NCI-H446 treated with DMSO at 0.1 percent for 48 hours (cell line): ENCODE results near the gene ZNF668.

Experiments used
- DNase-seq: peaks from one replicate; lab custom pipeline; 2025; lab: John Stamatoyannopoulos, UW

Gene ZNF668

GRCh38 chr16:31073970-31074813, at the start of gene ZNF668, which contains the start of gene ZNF646:
Gene ZNF668, minus strand, starts transcription at chr16:31074240. Its CDS starts 9,781 bp downstream, at chr16:31064459.
Gene ZNF646, plus strand, starts transcription at chr16:31074422. Its CDS starts 1,903 bp downstream, at chr16:31076325.
- peak; percentile 99 for DNase-seq

GRCh38 chr16:31120129-31120528, 46.1 kb upstream of the ZNF668 start:
- DNase-seq, result no peak

GRCh38 chr16:31118223-31119155, 44.4 kb upstream of the ZNF668 start:
- DNase-seq, result no peak

- DNase-seq, result peak; percentile 95
Measured at GRCh38 chr16:31117384-31118222, 43.6 kb upstream of the ZNF668 start, which contains the start of gene KAT8. Gene KAT8, plus strand, starts transcription at chr16:31117664. Its CDS starts 18 bp downstream, at chr16:31117682.

- no peak for DNase-seq
Measured at GRCh38 chr16:31114468-31114867, 40.4 kb upstream of the ZNF668 start.

- no peak for DNase-seq
Measured at GRCh38 chr16:31113121-31114120, 39.4 kb upstream of the ZNF668 start.

GRCh38 chr16:31112711-31113110, 38.7 kb upstream of the ZNF668 start:
- DNase-seq, result no peak

- no peak for DNase-seq
Measured at GRCh38 chr16:31111881-31112466, 37.9 kb upstream of the ZNF668 start.

GRCh38 chr16:31110106-31111034, 36.3 kb upstream of the ZNF668 start:
- DNase-seq, result no peak

- no peak for DNase-seq
Measured at GRCh38 chr16:31109622-31110021, 35.6 kb upstream of the ZNF668 start.

GRCh38 chr16:31108794-31109558, 34.9 kb upstream of the ZNF668 start:
- DNase-seq, result no peak

- peak; percentile 25 for DNase-seq
Measured at GRCh38 chr16:31108035-31108793, 34.2 kb upstream of the ZNF668 start, which contains the start of gene BCKDK. Gene BCKDK, plus strand, starts transcription at chr16:31108386. Its CDS starts 838 bp downstream, at chr16:31109224.

GRCh38 chr16:31107465-31107867, 33.4 kb upstream of the ZNF668 start:
- no peak for DNase-seq

- no peak for DNase-seq
Measured at GRCh38 chr16:31106509-31107464, 32.7 kb upstream of the ZNF668 start.

GRCh38 chr16:31105677-31106213, 31.7 kb upstream of the ZNF668 start:
- no peak for DNase-seq
